Measurements from ENCODE around the gene SLC27A6.

SLC27A6 gene

GRCh38 chr5:129069292-129069691 lies 104.0 kb downstream of the SLC27A6 start:
- DNase-seq, result no peak

- DNase-seq, result no peak
Observed at GRCh38 chr5:129073111-129073510, 107.8 kb downstream of the SLC27A6 start.

GRCh38 chr5:129074903-129075302 lies 109.6 kb downstream of the SLC27A6 start:
- no peak for DNase-seq

GRCh38 chr5:129077433-129078075 lies 112.3 kb downstream of the SLC27A6 start:
- no peak for DNase-seq

GRCh38 chr5:129078247-129078646 lies 113.0 kb downstream of the SLC27A6 start:
- DNase-seq, result no peak

- DNase-seq, result no peak
Observed at GRCh38 chr5:129078660-129079059, 113.4 kb downstream of the SLC27A6 start.

- no peak for DNase-seq
Observed at GRCh38 chr5:129079496-129079895, 114.2 kb downstream of the SLC27A6 start.

GRCh38 chr5:129080766-129081165 lies 115.5 kb downstream of the SLC27A6 start:
- no peak for DNase-seq

- no peak for DNase-seq
Observed at GRCh38 chr5:129082225-129083136, 117.2 kb downstream of the SLC27A6 start.

All from activated CD8-positive, alpha-beta memory T cell treated with anti-CD3 and anti-CD28 coated beads for 24 hours (primary cell).